ENCODE measurements around the gene CSTPP1.

CSTPP1 gene

DNA sequence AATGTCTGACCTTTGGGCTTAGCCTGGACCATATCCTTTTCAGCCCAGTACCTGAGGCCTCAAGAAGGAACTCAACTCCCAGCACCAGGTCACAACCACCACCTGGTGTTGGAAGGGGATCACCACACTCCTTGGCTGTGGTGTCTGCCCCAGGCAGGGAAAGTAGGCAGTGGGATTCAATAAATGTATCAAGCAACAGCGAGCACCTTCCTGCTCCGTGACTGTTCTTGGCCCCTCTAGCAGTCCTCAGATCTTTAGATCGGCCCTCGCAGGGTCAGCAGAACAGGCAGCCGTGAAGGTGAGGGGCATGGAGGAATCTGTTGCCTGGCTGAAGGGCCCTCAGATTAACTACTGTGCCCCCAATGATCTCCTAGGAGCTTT, 224.2 kb downstream of the CSTPP1 start:
- TF ChIP-seq, protein P1, sequence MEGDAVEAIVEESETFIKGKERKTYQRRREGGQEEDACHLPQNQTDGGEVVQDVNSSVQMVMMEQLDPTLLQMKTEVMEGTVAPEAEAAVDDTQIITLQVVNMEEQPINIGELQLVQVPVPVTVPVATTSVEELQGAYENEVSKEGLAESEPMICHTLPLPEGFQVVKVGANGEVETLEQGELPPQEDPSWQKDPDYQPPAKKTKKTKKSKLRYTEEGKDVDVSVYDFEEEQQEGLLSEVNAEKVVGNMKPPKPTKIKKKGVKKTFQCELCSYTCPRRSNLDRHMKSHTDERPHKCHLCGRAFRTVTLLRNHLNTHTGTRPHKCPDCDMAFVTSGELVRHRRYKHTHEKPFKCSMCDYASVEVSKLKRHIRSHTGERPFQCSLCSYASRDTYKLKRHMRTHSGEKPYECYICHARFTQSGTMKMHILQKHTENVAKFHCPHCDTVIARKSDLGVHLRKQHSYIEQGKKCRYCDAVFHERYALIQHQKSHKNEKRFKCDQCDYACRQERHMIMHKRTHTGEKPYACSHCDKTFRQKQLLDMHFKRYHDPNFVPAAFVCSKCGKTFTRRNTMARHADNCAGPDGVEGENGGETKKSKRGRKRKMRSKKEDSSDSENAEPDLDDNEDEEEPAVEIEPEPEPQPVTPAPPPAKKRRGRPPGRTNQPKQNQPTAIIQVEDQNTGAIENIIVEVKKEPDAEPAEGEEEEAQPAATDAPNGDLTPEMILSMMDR (IDR thresholded peaks at IDR 0.05; ENCODE audit: control extremely low read depth, extremely low read depth, low read depth, missing control alignments), result no peak

DNA sequence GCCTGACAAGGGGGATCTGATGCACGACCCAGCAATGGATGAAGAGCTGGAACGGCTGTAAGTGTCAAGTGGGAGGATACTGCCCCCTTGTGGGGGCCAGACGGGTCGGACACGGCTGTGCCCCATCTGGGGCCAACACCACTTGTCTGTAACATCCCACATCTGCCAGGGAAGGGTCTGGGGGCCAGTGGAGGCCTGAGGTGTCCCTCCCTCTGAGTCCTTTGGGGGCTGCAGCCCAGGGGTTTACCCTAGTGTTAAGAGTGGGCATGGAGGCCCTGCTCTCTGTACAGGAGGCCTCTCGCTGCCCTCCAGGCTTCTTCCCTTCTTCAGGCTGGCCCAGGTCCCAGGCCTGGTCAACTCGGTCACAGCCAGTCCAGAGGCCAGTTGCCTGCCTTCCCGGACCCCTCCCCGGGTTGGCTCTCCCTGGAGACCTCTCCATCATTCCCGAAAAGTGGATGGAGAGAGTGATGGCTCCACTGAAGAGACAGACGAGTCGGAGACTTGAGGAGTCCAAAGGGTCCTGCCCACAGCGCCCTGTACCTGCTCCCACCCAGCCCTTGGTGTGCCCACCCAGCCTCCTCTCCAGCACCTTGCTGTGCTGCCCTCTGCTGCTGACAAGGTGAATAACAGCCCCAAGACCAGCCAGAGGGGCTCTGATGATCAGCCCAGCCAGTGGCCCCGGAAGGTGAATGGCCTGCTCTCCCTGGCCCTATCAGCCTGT, 224.7 kb downstream of the CSTPP1 start:
- CTCF ChIA-PET, result interaction anchor here (0.8 to 4.5 kb wide), 31 partner anchors 8 to 348 kb away, joined by 3 to 32 read pairs (median 4); partner anchors contain the start of gene CSTPP1
- POLR2A ChIA-PET, result no interaction called here
- TF ChIP-seq, protein P1 (IDR thresholded peaks at IDR 0.05; ENCODE audit: control extremely low read depth, extremely low read depth, low read depth, missing control alignments), result peak; percentile 76
- peak; percentile 83 for DNase-seq (ENCODE audit: extremely low spot score)

More for the DNA sequence above, 224.2 kb downstream of the CSTPP1 start:
- DNase-seq (ENCODE audit: extremely low spot score), result no peak
- ChIA-PET POLR2A (no interaction called here), CTCF (interaction anchor here (1.0 to 4.5 kb wide), 17 partner anchors 7 to 334 kb away, joined by 3 to 32 read pairs (median 5); partner anchors contain the start of gene CSTPP1)

DNA sequence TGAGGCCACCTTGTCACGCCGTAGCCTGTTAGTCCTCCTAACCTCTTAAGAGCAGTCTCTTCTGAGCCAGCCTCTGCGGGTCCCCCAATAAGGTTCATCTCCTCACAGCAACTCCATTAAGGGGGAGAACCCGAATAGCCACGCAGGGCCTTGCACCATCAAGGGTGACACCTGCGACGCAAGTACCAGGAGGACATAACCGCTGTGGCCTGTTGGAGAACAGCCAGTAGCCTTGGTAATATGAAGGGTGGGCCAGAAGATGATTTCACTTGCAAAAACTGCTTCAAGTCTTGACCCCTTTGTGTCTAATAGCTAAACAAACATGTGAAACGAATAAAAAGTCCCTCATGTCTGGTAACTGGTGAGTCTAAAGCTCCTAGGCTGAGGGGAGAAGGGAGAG, 225.3 kb downstream of the CSTPP1 start:
- CTCF ChIA-PET, result interaction anchor here (0.6 to 4.5 kb wide), 30 partner anchors 8 to 348 kb away, joined by 3 to 32 read pairs (median 4); no protein-coding TSS in a partner anchor
- DNase-seq (ENCODE audit: extremely low spot score), result no peak
- POLR2A ChIA-PET, result no interaction called here
- TF ChIP-seq, protein P1 (IDR thresholded peaks at IDR 0.05; ENCODE audit: control extremely low read depth, extremely low read depth, low read depth, missing control alignments), result peak; percentile 10

DNA sequence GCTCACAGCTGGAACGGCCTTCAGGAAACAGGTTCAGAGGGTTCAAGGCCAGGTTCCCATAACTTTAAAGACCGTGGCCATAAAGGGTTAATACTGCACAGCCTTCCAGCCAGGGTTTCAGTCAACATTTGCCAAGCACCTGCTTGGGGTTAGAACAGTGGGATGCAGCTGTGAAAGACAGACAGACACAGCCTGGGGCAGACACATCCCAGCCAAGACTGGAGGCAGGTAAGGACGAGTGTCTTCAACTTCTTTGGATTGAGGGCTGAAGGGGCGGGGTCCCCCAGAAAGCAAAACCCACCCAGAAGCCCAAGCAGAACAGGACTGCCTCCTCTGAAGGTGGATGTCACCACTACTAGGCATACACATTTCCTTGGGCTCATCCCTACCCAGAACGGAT, 225.9 kb downstream of the CSTPP1 start:
- ChIA-PET POLR2A (interaction anchor here (1.2 kb wide), 1 partner anchor 9 kb away, joined by 6 read pairs; no protein-coding TSS in a partner anchor), CTCF (interaction anchor here (0.6 to 4.5 kb wide), 30 partner anchors 9 to 349 kb away, joined by 3 to 32 read pairs (median 3); no protein-coding TSS in a partner anchor)

DNA sequence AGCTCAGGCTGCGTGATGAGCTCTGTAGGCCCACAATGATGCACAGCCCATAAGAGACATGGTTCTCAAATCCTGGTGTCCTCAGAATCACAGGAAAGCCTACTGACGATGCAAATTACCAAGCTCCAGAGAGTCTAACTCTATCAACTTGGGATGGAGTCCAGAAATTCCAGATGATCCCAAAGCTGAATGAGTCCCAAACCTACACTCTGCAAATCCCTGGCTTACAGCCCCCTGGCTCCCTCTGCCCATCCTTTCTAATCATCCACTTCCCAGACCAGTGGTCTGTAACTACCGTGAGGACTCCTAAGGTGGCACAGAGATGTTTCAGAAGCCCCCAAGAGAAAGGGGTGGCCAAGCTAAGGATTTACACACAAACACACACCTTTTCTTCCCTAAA, 226.6 kb downstream of the CSTPP1 start:
- TF ChIP-seq, protein P1 (IDR thresholded peaks at IDR 0.05; ENCODE audit: control extremely low read depth, extremely low read depth, low read depth, missing control alignments), result no peak
- CTCF ChIA-PET, result interaction anchor here (0.8 to 4.5 kb wide), 18 partner anchors 9 to 295 kb away, joined by 3 to 32 read pairs (median 4); no protein-coding TSS in a partner anchor
- DNase-seq (ENCODE audit: extremely low spot score), result no peak
- POLR2A ChIA-PET, result interaction anchor here (0.6 to 1.2 kb wide), 5 partner anchors 8 to 463 kb away, joined by 4 to 6 read pairs (median 6); partner anchors contain the start of gene ARHGAP1

More for the DNA sequence above, 225.9 kb downstream of the CSTPP1 start:
- TF ChIP-seq, protein P1 (IDR thresholded peaks at IDR 0.05; ENCODE audit: control extremely low read depth, extremely low read depth, low read depth, missing control alignments), result no peak
- DNase-seq (ENCODE audit: extremely low spot score), result no peak

DNA sequence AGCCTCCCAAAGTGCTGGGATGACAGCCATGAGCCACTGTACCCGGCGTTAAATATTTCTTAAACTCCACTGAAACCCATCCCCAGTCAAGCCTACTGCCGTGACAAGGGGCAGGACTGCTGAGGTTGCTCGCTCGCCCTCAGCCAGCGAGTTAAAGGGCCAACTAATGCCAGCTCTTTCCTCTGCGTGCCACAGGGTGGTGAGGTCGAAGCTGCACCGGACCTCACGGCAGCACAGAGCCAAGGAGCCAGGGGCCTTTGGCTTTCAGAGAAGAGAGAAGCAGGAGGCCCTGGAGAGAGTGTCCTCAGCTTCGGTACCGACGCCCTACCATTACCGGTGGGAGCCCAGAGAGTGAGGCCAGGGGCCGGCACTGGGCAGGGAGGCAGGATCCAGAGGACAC, 227.3 kb downstream of the CSTPP1 start:
- no peak for DNase-seq (ENCODE audit: extremely low spot score)
- TF ChIP-seq, protein P1 (IDR thresholded peaks at IDR 0.05; ENCODE audit: control extremely low read depth, extremely low read depth, low read depth, missing control alignments), result no peak
- POLR2A ChIA-PET, result interaction anchor here (1.2 kb wide), 1 partner anchor 10 kb away, joined by 6 read pairs; no protein-coding TSS in a partner anchor
- CTCF ChIA-PET, result interaction anchor here (0.9 to 4.5 kb wide), 7 partner anchors 10 to 296 kb away, joined by 3 to 32 read pairs (median 8); partner anchors contain the start of gene ARFGAP2

All from GM10248 (cell line).